Measurements from ENCODE around the gene FTO.

Gene FTO

DNA sequence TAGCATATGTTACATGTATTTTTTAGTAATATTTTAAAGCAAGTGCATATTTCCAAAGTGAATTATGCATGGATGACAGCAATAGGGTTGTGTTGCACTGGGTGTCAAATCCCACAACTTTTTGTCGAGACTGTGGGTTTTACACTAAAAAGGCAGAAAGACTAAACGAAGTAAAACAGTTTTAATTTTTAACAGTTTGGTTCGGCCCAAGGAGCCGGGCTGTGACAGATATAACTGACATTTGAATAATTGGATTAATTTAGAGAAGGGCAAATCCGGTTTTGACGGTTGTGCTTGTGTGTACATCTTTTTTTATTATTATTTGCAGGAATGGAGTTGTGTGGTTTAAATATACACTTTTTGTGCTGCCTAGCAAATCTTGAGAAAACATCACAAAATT, 263.6 kb downstream of the FTO start:
- no peak for DNase-seq (ENCODE audit: low spot score)

DNA sequence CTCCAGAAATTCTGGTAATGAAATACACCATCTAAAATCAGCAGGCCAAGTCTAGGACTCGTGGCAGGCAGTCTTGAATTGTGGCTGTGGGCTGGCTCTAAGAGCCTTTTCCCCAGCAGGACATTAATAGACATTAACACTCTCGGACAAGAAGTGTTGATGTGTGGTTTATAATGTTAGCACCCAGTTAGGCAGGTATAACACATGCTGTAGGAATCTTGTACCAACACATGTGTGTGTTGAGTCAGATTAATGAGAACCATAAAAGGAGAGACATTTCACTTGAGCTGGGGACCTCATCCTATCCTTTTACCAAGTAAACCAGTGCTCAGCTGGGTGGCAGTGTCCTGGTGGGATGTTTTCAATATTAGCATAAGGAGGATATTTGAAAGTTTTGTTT, 264.5 kb downstream of the FTO start:
- peak; percentile 27 for DNase-seq (ENCODE audit: low spot score)

GRCh38 chr16:53968896-53969295, 264.9 kb downstream of the FTO start:
- DNase-seq (ENCODE audit: low spot score) = peak; percentile 42

DNA sequence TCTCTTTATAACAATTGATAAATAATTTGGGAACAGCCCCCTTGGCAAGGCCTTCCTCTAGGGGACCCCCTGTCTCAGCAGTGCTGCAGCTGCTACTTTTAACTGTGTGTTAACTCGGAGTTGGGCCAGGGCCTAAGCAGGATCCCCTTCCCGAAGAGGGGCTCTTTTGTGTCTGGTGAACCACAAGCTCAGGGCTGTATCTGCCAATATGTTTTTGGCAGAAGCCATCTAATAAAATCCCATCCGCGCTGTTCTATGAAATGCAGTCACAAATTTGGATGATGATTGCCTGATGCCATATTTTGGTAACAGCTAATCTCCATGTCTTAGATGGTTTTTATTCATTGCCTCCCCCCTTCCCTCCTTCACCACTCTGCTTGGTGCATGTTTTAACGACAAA, 267.7 kb downstream of the FTO start:
- no peak for DNase-seq (ENCODE audit: low spot score)

DNA sequence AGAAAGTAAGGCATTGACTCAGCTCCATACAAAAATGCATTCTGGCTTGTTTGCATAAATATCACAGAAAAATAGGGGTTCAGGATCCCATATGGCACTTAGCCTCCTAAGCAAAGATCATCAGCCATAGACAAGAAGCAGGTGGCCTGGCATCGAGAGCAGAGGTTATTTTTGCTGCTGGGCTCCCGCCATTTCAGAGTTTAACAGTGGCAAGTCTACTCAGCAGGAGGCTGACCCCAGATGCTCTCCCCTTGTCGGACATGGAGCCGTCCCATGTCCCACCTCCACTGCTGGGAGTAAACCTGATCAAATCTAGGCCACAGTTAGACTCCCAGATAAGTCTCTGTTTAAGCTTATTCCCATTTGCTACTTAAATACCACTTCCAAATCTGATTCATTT, 269.1 kb downstream of the FTO start:
- DNase-seq (ENCODE audit: low spot score) = no peak

DNA sequence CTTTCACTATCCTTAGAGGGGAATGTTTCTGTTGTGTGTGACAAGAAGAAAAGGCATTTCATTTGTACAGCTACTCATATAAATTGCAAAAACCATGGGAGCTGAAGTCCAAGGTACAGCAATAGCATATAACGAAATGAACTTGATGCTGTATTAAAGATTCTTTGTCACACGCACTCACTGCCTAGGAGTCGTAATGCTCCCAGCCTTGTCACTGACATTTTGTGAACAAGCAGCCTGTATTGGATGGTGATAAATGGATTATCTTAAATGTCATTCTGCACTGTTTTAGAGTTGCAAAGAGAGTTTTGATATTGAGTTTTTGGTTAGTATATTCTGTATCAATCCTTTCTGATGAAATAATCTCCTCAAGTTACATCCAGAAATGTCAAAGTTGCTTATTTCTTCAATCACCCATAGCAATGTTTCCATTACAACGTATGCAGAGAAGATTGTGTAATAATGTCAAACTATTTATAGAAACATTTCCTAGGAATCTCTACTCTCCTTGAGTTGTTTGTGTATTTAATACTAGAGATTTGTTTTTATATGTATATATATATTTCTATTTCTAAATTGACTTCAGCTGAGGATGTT, 270.6 kb downstream of the FTO start:
- no peak for DNase-seq (ENCODE audit: low spot score)

- DNase-seq (ENCODE audit: low spot score) = no peak
Observed at GRCh38 chr16:53980675-53981074, 276.7 kb downstream of the FTO start.

DNA sequence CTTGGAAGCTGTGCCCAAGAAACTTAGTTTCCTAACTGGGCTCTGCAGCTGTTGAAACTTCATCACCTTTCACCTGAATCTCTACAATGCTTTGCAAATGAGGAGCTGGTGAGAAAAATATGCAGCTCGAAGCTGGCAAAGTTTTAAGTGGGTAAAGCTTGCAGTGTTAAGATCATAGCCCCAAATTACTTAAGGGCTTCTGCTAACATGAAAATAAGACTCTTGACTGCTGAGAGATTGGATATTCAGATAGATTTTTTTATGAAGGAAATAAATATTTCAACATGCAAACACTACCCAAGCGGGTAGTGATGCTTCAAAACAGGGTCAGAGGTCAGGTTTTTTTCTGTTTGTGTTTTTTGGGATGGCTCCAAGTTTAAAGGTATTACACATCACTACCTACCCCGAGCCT, 278.7 kb downstream of the FTO start:
- no peak for DNase-seq (ENCODE audit: low spot score)

GRCh38 chr16:53984936-53985335, 281.0 kb downstream of the FTO start:
- no peak for DNase-seq (ENCODE audit: low spot score)

DNA sequence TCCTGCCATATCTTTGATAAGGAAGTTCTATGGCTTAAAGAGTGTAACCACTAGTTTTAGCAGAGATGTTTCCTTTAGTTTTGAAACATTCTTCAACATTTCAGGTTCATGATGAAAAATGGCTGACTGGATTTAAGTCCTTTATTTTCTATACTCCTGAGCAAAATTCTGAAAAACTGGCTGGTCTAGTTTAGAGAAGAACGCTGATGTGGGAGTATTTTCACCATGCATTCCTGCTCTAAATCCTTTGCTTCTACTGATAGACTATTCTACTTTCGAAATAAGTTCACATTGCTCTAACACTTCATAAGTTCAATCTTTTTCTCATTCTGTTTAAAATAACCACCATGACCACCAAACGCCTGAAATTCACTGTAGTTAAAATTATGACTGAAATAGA, 281.9 kb downstream of the FTO start:
- no peak for DNase-seq (ENCODE audit: low spot score)

GRCh38 chr16:53986793-53987192, 282.8 kb downstream of the FTO start:
- no peak for DNase-seq (ENCODE audit: low spot score)

DNA sequence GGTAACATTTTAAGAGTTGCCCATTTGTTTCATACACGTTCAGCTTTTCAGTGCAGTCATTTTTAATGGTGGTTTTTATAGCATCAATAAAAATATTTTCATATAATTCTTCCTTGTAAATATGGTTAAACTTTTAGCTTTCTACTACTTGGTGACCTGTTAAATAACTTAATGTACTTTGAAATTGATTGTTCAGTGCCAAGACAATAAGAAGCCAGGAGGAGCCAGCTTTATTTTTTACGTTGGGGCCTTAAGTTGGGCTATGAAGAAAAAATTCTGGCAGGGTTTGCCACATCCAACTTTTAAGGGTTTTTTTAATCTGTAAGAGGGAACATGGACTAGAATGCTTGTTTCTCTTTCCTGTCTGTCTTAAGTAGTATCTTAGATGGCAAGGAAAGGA, 284.2 kb downstream of the FTO start:
- no peak for DNase-seq (ENCODE audit: low spot score)

GRCh38 chr16:53989597-53989996, 285.6 kb downstream of the FTO start:
- no peak for DNase-seq (ENCODE audit: low spot score)

DNA sequence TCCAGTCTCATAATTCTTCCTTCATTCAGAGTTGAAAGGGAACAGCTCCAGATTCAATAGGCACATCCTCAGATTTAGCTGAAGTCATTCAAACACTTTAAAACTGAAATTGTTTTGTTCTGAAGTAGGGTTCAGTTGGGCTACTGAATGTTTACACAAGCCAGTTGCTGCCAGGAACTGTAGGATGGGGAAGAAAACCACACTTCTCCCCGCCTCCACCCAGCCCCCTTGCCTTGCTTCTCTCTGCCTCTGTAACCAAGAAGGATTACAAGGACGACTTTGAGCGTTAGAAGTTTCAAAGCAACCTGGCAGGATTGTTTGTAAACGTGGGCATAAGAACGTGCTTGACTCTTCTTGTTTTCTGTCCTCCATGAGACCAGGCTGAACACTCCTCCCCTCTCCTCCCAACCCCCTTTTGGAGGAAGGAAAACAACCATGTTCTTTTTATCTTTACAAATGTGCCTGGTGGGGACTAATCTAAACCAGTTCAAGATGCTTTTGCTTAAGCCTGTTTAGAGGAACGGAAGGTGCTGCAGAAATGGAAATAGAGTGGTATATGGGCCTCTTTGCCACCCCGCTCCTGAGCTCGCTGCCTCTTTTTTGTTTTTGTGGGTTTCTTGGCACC, 287.9 kb downstream of the FTO start:
- no peak for DNase-seq (ENCODE audit: low spot score)

GRCh38 chr16:53995378-53995777, 291.4 kb downstream of the FTO start:
- DNase-seq (ENCODE audit: low spot score) = no peak

GRCh38 chr16:53996961-53997360, 293.0 kb downstream of the FTO start:
- DNase-seq (ENCODE audit: low spot score) = no peak

DNA sequence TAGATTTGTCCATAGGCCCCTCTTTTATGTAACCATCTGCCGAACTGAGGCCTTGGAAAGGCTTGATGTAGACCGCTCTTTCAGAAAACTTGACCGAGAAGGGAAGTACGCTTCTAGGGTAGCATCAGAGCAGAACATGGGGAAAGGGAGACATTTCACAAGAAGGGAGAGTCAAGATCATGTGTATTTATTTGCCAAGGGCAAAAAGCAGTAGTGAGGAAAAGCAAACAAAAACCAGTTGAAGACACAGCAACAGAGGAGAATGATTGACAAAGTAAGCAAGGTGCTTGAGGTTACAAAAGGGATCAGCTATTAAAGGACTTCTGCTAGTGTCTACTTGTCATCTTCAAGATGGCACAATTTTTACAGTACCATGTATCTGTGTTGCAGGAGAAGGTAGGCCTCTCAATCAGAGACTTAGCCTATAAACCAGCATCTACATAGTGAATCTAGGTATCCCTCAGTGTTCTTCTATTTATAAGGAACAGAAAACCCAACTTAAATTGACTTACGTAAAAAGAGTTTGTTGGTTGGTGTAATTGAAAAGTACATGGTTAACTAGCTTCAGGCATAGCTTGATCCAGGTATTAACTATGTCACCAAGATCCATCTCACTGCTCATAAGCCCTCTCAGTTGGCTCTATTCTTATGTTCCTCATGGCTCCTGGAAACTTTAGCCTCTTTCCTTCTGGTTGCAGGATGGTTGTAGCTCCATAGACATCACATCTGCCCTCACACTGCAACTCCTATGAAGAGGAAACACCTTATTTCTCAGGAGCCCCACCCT, 294.3 kb downstream of the FTO start:
- no peak for DNase-seq (ENCODE audit: low spot score)

- DNase-seq (ENCODE audit: low spot score) = no peak
Observed at GRCh38 chr16:53998966-53999522, 295.1 kb downstream of the FTO start.

- DNase-seq (ENCODE audit: low spot score) = peak; percentile 27
Observed at GRCh38 chr16:53999841-54000240, 295.9 kb downstream of the FTO start.

- no peak for DNase-seq (ENCODE audit: low spot score)
Observed at GRCh38 chr16:54000361-54000760, 296.4 kb downstream of the FTO start.

GRCh38 chr16:54006693-54007092, 302.7 kb downstream of the FTO start:
- DNase-seq (ENCODE audit: low spot score) = no peak

GRCh38 chr16:54007504-54007903, 303.5 kb downstream of the FTO start:
- no peak for DNase-seq (ENCODE audit: low spot score)

All from GM03348 (cell line).